Measurements from ENCODE around the gene BRME1.
A peak's percentile ranks its signal among the peaks of the same experiment; 100 is the strongest.

BRME1 gene

GRCh38 chr19:13885826-13886365, 20.0 kb downstream of the BRME1 start:
- no peak for DNase-seq

GRCh38 chr19:13884726-13885591, 21.0 kb downstream of the BRME1 start:
- no peak for DNase-seq

- no peak for DNase-seq
These were observed 22.3 kb downstream of the BRME1 start for GRCh38 chr19:13883516-13884064.

GRCh38 chr19:13882836-13883235, 23.1 kb downstream of the BRME1 start:
- DNase-seq = no peak

- no peak for DNase-seq
These were observed 23.5 kb downstream of the BRME1 start for GRCh38 chr19:13882419-13882795.

GRCh38 chr19:13881692-13882418, 24.1 kb downstream of the BRME1 start:
- no peak for DNase-seq

- DNase-seq = no peak
These were observed 24.6 kb downstream of the BRME1 start for GRCh38 chr19:13881251-13881691.

- peak; percentile 94 for DNase-seq
These were observed 25.6 kb downstream of the BRME1 start for GRCh38 chr19:13880059-13881043.

- DNase-seq = no peak
These were observed 28.6 kb downstream of the BRME1 start for GRCh38 chr19:13877303-13877702.

GRCh38 chr19:13876834-13877233, 29.1 kb downstream of the BRME1 start, which contains the start of gene NANOS3:
Gene NANOS3 (plus strand): TSS chr19:13877134. CDS start chr19:13877249, 115 bp downstream.
- DNase-seq = no peak

GRCh38 chr19:13875824-13876223, 30.1 kb downstream of the BRME1 start:
- no peak for DNase-seq

- no peak for DNase-seq
These were observed 31.9 kb downstream of the BRME1 start for GRCh38 chr19:13873834-13874515.

- no peak for DNase-seq
These were observed 33.1 kb downstream of the BRME1 start for GRCh38 chr19:13872695-13873389.

GRCh38 chr19:13872339-13872694, 33.6 kb downstream of the BRME1 start:
- DNase-seq = no peak

- DNase-seq = no peak
These were observed 35.0 kb downstream of the BRME1 start for GRCh38 chr19:13870873-13871272.

GRCh38 chr19:13869281-13869680, 36.6 kb downstream of the BRME1 start:
- no peak for DNase-seq

GRCh38 chr19:13868663-13869062, 37.3 kb downstream of the BRME1 start:
- DNase-seq = no peak

GRCh38 chr19:13866463-13867046, 39.4 kb downstream of the BRME1 start:
- no peak for DNase-seq

GRCh38 chr19:13865571-13866462, 40.1 kb downstream of the BRME1 start:
- no peak for DNase-seq
